NCI-H1417 treated with DMSO at 0.1 percent for 48 hours (cell line): Measurements from ENCODE around the gene NPC1L1.

Source experiments
- DNase-seq: peaks from one replicate; lab custom pipeline; 2025; lab: John Stamatoyannopoulos, UW

NPC1L1 gene

DNA sequence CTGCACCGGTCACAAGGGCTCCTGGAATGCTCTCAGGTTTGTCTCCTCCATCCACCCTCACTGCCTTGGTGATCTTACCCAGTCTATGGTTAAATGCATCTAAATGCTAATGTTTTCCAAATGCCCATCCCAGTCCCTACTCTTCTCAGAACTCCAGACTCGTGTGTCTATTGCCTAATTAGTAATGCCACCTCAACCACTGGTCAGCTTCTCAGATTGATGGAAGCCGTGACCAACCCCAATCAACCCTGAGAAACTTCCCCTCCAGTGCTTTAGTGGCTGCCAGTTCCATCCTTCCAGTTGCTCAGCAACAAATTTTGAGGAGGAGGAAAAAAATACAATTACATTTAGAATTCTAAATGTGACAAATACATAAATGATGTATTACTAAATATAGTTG is 69.3 kb downstream of the NPC1L1 start:
- no peak for DNase-seq

GRCh38 chr7:44471436-44471835 is 69.7 kb downstream of the NPC1L1 start:
- no peak for DNase-seq

DNA sequence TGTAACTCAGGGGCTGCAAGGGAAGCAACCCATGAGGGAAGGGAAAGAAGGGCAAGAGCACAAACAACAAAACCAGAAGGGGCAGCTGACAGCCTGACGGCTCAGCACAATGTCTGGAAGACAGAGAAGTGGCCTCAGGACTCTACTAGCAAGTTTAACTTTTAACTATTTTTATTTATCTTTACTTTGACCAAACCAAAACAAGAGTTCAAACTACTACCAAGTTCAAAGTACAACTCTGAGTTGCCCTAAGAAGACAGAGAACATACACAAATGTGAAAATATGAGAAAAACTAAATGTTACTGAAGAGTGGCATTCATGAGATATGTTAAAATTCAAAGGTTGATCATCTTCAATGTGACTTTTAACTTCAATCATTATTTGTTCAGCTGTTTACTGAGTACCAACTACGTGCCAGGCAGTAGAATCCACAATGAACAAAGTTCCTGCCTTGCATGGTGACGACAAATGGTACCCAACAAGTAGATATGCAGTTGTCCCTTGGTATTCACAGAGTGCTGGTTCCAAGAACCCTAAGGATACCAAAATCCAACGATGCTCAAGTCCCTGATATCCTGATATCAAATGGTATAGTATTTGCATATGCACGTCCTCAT is 70.4 kb downstream of the NPC1L1 start:
- no peak for DNase-seq

GRCh38 chr7:44470135-44470479 is 71.0 kb downstream of the NPC1L1 start:
- no peak for DNase-seq

DNA sequence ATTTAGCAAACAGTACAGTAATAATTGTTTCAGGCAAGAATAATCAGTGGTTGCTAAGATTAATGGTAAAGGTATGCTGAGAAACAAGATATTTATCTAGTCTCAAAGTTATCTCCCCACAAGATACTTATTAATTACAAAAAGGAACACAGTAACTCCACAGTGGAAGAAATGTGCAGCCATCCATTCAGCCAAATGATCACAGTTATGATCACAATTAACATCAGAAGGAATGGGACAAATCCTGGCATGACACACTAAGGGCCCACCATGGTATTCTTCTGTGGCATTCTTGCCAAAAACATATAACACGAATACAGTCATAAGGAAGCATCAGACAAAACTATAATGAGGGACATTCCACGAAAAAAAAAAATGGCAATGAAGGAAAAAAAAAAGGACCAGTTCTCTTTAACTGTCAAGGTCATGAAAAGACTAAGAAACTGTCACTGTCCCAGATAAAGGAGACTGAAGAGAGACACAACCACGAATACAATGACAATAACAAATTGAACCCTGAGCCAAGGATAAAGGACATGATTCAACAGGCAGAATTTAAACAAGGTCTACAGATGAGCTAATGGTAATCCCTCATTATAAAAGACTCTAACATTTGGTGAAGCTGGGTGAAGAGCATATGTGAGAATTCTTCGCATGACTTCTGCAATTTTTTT is 71.5 kb downstream of the NPC1L1 start:
- DNase-seq, result no peak

- no peak for DNase-seq
Observed at GRCh38 chr7:44467217-44467548, 73.9 kb downstream of the NPC1L1 start.

DNA sequence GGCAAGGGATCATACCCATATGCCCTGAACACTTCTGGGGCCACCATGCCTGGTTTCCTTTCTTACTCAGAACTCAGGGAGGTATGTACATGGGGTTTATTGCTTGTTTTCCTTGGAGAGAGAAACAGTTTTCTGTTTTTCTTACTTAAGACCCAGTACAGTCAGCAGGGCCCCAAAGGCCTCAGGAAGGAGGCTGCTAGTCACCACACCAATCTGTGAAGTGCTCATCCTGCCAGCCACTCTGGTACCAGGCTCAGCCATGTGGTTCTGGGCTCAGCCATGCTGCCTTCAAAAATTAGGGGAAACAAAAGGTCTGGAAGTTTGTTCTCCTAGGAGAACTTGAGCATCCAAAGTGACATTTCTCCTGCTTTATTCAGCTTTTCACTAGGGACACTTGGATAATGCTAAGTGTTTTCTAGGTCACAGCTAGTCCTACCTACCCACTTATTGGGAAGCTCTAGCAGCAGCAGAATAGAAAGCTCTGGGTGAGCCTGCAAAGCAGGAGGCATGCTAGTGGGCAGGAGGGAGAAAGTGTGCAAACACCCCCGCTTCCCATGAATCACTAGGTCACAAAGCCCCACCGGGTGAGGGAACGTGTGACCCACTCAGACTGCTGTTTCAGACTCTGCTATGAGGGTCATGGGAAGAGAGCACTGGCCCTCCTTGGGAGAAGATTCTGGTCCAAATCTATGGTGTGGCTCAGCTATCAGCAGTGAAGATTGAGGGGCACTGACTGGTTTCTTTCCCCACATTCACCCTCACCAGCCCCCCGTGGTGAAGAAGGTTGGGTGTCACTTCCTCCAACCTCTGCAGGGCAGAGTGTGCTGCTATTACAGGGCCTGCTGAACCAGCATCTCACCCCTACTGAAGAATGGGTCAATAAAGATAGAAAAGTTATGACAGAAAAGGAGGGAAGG is 74.6 kb downstream of the NPC1L1 start:
- no peak for DNase-seq

GRCh38 chr7:44465490-44465889 is 75.6 kb downstream of the NPC1L1 start:
- no peak for DNase-seq

GRCh38 chr7:44463169-44463808 is 77.8 kb downstream of the NPC1L1 start:
- no peak for DNase-seq
